Endothelial cell of umbilical vein (primary cell): Measurements from ENCODE around the gene ZFR. TPM values are rescaled to one million over a fixed set of nuclear protein-coding genes. Genes with fewer than 3 reads are reported as not detected.

Source experiments
- BruUV-seq: library from RNA; stranded (reverse); fragments of 400-500 nt; replicated peaks from 2 replicates; lab custom pipeline; 2021; lab: Mats Ljungman, UMichigan
- CTCF ChIA-PET: fragments of 300-600, 350-600 bp; sonication (Branson Sonifier 250); formaldehyde crosslinking; loops from one replicate; lab custom pipeline; 2021; ENCODE audit warnings: antibody characterized with exemption, inconsistent platforms; lab: Charles Lee
- POLR2A ChIA-PET: fragments of 300-600, 350-600 bp; sonication (Branson Sonifier 250); formaldehyde crosslinking; loops from one replicate; lab custom pipeline; 2021; ENCODE audit warnings: antibody characterized with exemption, inconsistent platforms; lab: Charles Lee
- DNase-seq: peaks from one replicate; pipeline ENCODE4 v3.0.0-alpha.2; 2011; ENCODE audit warnings: low read depth, low spot score
- FAIRE-seq: peaks from 2 replicates; lab custom pipeline; 2011; peaks lifted over from hg19 to GRCh38; lab: Jason Lieb, UNC
- H2AFZ ChIP-seq: 2 replicates; pipeline ENCODE4 v1.6.0; 2012; ENCODE audit warnings: low read depth, low read length, control low read depth, inconsistent platforms
- H3K27ac ChIP-seq: 2 replicates; pipeline ENCODE4 v1.5.1; 2011; ENCODE audit warnings: low read depth, mild to moderate bottlenecking, control low read depth, low read length, moderate library complexity; ENCODE audit not compliant: insufficient read depth
- H3K27me3 ChIP-seq, 2 experiments: 2 replicates each; pipeline versions ENCODE4 v1.6.0 to v1.6.1; 2011; ENCODE audit warnings: low read length in 2 of 2, mixed read lengths in 1 of 2; ENCODE audit not compliant: control insufficient read depth in 2 of 2, insufficient read depth in 2 of 2
- H3K36me3 ChIP-seq, 2 experiments: 2 replicates in 1 of 2; 3 replicates in 1 of 2; pipeline ENCODE4 v1.5.1; 2011; ENCODE audit warnings: low read length in 2 of 2, mild to moderate bottlenecking in 1 of 2, moderate library complexity in 1 of 2; ENCODE audit not compliant: control insufficient read depth in 2 of 2, insufficient read depth in 2 of 2; ENCODE audit errors: extremely low read depth in 1 of 2
- H3K4me1 ChIP-seq: 3 replicates; pipeline ENCODE4 v1.5.1; 2011; ENCODE audit warnings: mild to moderate bottlenecking, low read length; ENCODE audit not compliant: control insufficient read depth, insufficient read depth; ENCODE audit errors: extremely low read depth
- H3K4me2 ChIP-seq: 2 replicates; pipeline ENCODE4 v1.6.1; 2011; ENCODE audit warnings: low read length, control low read depth, mixed read lengths; ENCODE audit not compliant: insufficient read depth
- H3K4me3 ChIP-seq, 3 experiments: fragments of 200-600 bp in 1 of 3; sonication (generic), shearing (Covaris generic) in 1 of 3; replicated peaks in 1 of 3; 2 replicates each; pipeline ENCODE4 v1.5.1; 2011 to 2016; ENCODE audit warnings: control low read depth in 3 of 3, low read length in 3 of 3, mild to moderate bottlenecking in 2 of 3, inconsistent platforms in 1 of 3, low read depth in 1 of 3, moderate library complexity in 1 of 3; ENCODE audit not compliant: insufficient read depth in 1 of 3
- H3K79me2 ChIP-seq: 2 replicates; pipeline ENCODE4 v1.6.0; 2012; ENCODE audit warnings: low read length, inconsistent platforms; ENCODE audit not compliant: control insufficient read depth, insufficient read depth
- H3K9ac ChIP-seq: replicated peaks from 2 replicates; pipeline ENCODE3; 2011; ENCODE audit warnings: low read length, control low read depth; ENCODE audit not compliant: insufficient read depth; ENCODE audit errors: extremely low read depth
- H3K9me1 ChIP-seq: replicated peaks from 3 replicates; pipeline ENCODE4 v1.6.0; 2011; ENCODE audit warnings: mild to moderate bottlenecking, low read length; ENCODE audit not compliant: control insufficient read depth, insufficient read depth; ENCODE audit errors: extremely low read depth
- H3K9me3 ChIP-seq: replicated peaks from 2 replicates; pipeline ENCODE4 v1.5.1; 2012; ENCODE audit warnings: low read length, inconsistent platforms; ENCODE audit not compliant: control insufficient read depth, insufficient read depth
- H4K20me1 ChIP-seq: replicated peaks from 2 replicates; pipeline ENCODE3; 2011; ENCODE audit warnings: mild to moderate bottlenecking, low read length; ENCODE audit not compliant: control insufficient read depth, insufficient read depth; ENCODE audit errors: extremely low read depth
- EZH2 ChIP-seq: IDR thresholded peaks from 2 replicates; pipeline ENCODE4 v1.6.1; 2012; ENCODE audit warnings: borderline replicate concordance, low read depth, mild to moderate bottlenecking, moderate library complexity, low read length, inconsistent platforms; ENCODE audit not compliant: severe bottlenecking
- FOS ChIP-seq: IDR thresholded peaks from 2 replicates; pipeline ENCODE4 v1.6.1; 2011; ENCODE audit warnings: mild to moderate bottlenecking, low read length, moderate library complexity, borderline replicate concordance; ENCODE audit not compliant: insufficient read depth
- GATA2 ChIP-seq: IDR thresholded peaks from 2 replicates; pipeline ENCODE4 v1.7.0; 2011; ENCODE audit warnings: low read depth, mild to moderate bottlenecking, moderate library complexity, mixed read lengths, low read length; ENCODE audit not compliant: insufficient read length, insufficient read depth
- JUN ChIP-seq: IDR thresholded peaks from 2 replicates; pipeline ENCODE4 v1.6.1; 2011; ENCODE audit warnings: borderline replicate concordance, low read depth; ENCODE audit not compliant: insufficient read length, insufficient read depth
- MYC ChIP-seq: IDR thresholded peaks from one replicate; pipeline ENCODE4 v1.6.1; 2011; ENCODE audit warnings: mild to moderate bottlenecking, low read depth, low read length
- POLR2A ChIP-seq: IDR thresholded peaks from 2 replicates; pipeline ENCODE4 v1.6.1; 2012; ENCODE audit warnings: low read depth, mild to moderate bottlenecking, control low read depth, low read length
- POLR2AphosphoS5 ChIP-seq: IDR thresholded peaks from 2 replicates; pipeline ENCODE4 v1.6.1; 2012; ENCODE audit warnings: low read depth, mild to moderate bottlenecking, control low read depth, low read length, moderate library complexity; ENCODE audit not compliant: insufficient read depth
- dilution Hi-C: fragments of 300-500 bp; cut with MboI; formaldehyde crosslinking; loops from one replicate; pipeline ENCODE4 v1.15.0; 2019; ENCODE audit warnings: low sequenced_read_pairs; ENCODE audit not compliant: extremely low pct_ligation_motif_present
- intact Hi-C: fragments of 100-400 bp; cut with micrococcal nuclease; formaldehyde crosslinking; loops from one replicate; pipeline ENCODE4 v1.10.0; 2022
- polyA plus RNA-seq, 4 experiments: library from polyadenylated mRNA; depleted of rRNA in 3 of 4; stranded (reverse) in 3 of 4; unstranded in 1 of 4; fragments of >200 nt; gene quantifications; 2 replicates each; pipeline versions ENCODE4 v1.2.1 to v1.2.3, GENCODE V29; 2011 to 2012; ENCODE audit warnings: missing spikeins in 1 of 4
- total RNA-seq: library from RNA; stranded (reverse); gene quantifications from 2 replicates; pipeline ENCODE4 v1.2.3, GENCODE V29; 2021
- TF ChIP-seq, protein P1 (sequence below), 2 donors: IDR thresholded peaks; 1 replicate in 1 of 2; 2 replicates in 1 of 2; pipeline ENCODE4 v1.5.1; 2011; ENCODE audit warnings: low read length in 2 of 2, mild to moderate bottlenecking in 2 of 2, moderate library complexity in 2 of 2, control low read depth in 1 of 2, inconsistent platforms in 1 of 2, low read depth in 1 of 2; ENCODE audit not compliant: insufficient read depth in 1 of 2; ENCODE audit errors: extremely low read depth in 1 of 2
- TF ChIP-seq, protein P2 (sequence below): IDR thresholded peaks from 2 replicates; pipeline ENCODE4 v1.6.1; 2011; ENCODE audit not compliant: insufficient read depth, insufficient read length

The ZFR gene
- total and polyA plus RNA-seq, 2 donors (not counting 3 experiments of a cell fraction or from before 2014, with no cell fraction given): 60.1 to 79.4 TPM

DNA sequence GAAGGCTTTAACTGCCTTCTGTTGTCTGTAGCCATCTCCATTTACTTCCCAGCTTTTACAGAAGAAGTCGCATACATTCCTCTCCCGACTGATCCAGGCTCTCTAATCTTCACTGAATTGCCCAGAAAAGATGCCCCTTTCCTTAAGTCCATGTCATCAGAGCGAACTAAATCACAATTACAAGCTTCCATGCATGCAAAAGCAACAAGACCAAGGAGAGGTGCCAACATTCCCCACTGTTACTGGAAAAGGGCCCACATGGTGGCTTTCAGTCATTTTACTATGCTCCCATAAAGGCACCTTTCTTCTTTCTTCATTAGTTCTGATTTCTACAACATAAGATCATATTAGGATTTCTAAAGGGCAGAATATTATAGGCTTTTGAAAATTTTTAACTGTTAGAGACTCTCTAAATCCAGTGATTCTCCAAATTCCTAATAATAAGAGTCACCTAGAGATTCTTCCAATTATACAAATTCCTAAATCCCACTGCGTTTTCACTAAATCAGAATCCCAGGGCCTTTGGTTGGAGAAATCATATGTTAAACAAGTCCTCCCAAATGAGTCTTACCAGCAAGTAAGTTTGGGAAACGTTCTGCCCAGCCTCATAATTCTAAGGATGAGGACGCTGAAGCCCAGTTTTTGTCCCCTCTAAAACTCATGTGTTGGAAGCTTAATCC lies 17.0 kb upstream of the ZFR start:
- no peaks in the 10 kb centered on the region for H3K79me2 ChIP-seq
- dilution Hi-C loops (no loop called here), intact Hi-C loops (no loop called here)
- no TSS peak for BruUV-seq
- no peak for DNase-seq
- TF ChIP-seq, protein P1, sequence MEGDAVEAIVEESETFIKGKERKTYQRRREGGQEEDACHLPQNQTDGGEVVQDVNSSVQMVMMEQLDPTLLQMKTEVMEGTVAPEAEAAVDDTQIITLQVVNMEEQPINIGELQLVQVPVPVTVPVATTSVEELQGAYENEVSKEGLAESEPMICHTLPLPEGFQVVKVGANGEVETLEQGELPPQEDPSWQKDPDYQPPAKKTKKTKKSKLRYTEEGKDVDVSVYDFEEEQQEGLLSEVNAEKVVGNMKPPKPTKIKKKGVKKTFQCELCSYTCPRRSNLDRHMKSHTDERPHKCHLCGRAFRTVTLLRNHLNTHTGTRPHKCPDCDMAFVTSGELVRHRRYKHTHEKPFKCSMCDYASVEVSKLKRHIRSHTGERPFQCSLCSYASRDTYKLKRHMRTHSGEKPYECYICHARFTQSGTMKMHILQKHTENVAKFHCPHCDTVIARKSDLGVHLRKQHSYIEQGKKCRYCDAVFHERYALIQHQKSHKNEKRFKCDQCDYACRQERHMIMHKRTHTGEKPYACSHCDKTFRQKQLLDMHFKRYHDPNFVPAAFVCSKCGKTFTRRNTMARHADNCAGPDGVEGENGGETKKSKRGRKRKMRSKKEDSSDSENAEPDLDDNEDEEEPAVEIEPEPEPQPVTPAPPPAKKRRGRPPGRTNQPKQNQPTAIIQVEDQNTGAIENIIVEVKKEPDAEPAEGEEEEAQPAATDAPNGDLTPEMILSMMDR (IDR thresholded peaks at IDR 0.05; ENCODE audit: extremely low read depth in 1 of 2, insufficient read depth in 1 of 2, low read depth in 1 of 2, low read length in 2 of 2): no peak
- TF ChIP-seq POLR2A (no peak), FOS (no peak), GATA2 (no peak), JUN (no peak), MYC (no peak)
- no peak for FAIRE-seq
- no peak overlapping the region for H3K9ac ChIP-seq
- H2AFZ ChIP-seq: no peak overlapping the region
- CTCF ChIA-PET: no interaction called here
- H3K9me1 ChIP-seq: no peaks in the 10 kb centered on the region
- no peak overlapping the region for H3K27ac ChIP-seq
- no peak overlapping the region for H3K4me2 ChIP-seq
- no peaks in the 10 kb centered on the region for H4K20me1 ChIP-seq
- H3K9me3 ChIP-seq: no peaks in the 10 kb centered on the region
- H3K27me3 ChIP-seq: peaks cover 8 to 9% of the 10 kb centered on the region in 2 experiments
- H3K4me1 ChIP-seq: no peaks in the 10 kb centered on the region
- H3K36me3 ChIP-seq: no peaks in the 10 kb centered on the region
- H3K4me3 ChIP-seq: no peak overlapping the region
- POLR2A ChIA-PET: no interaction called here

DNA sequence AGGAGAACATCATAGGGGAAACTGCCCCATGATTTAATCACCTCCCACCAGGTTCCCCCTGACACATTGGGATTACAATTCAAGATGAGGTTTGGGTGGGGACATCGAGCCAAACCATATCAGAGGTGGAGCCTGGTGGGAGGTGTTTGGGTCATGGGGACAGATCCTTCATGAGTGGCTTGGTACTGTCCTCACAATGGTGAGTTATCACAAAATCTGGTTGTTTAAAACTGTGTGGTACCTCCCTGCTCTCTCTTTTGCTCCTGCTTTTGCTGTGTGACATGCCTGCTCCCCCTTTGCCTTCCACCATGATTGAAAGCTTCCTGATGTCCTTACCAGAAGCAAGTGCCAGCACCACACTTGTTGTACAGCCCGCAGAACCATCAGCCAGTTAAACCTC lies 16.2 kb upstream of the ZFR start:
- Histone ChIP-seq H4K20me1 (no peaks in the 10 kb centered on the region), H3K27me3 (peaks cover 8 to 12% of the 10 kb centered on the region in 2 experiments), H3K4me2 (no peak overlapping the region), H3K9me1 (no peaks in the 10 kb centered on the region), H3K9me3 (no peaks in the 10 kb centered on the region), H3K4me3 (no peak overlapping the region), H3K36me3 (no peaks in the 10 kb centered on the region), H3K79me2 (no peaks in the 10 kb centered on the region), H3K4me1 (no peaks in the 10 kb centered on the region), H2AFZ (no peak overlapping the region), H3K9ac (no peak overlapping the region), H3K27ac (no peak overlapping the region)
- POLR2A ChIA-PET: no interaction called here
- BruUV-seq: no TSS peak
- TF ChIP-seq POLR2A (no peak), JUN (no peak), POLR2AphosphoS5 (no peak), FOS (no peak), EZH2 (no peak)
- TF ChIP-seq, protein P1 (IDR thresholded peaks at IDR 0.05; ENCODE audit: extremely low read depth in 1 of 2, insufficient read depth in 1 of 2, low read depth in 1 of 2, low read length in 2 of 2): no peak
- TF ChIP-seq, protein P2, sequence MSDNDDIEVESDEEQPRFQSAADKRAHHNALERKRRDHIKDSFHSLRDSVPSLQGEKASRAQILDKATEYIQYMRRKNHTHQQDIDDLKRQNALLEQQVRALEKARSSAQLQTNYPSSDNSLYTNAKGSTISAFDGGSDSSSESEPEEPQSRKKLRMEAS: no peak
- FAIRE-seq (no peak), DNase-seq (no peak)
- dilution Hi-C loops: no loop called here
- CTCF ChIA-PET: no interaction called here
- intact Hi-C loops: no loop called here
